ENCODE results near the gene PLD6. TPM values are rescaled to one million over a fixed set of nuclear protein-coding genes. Genes with fewer than 3 reads are reported as not detected.

The PLD6 gene
- total RNA-seq, 1 experiment from 2014 or later, result 1.2 TPM

GRCh38 chr17:17227608-17228520, 21.7 kb upstream of the PLD6 start:
- Mint-ChIP-seq H3K36me3 (peaks cover 76% of the 10 kb centered on the region), H3K4me1 (no peaks in the 10 kb centered on the region), H3K9me3 (no peaks in the 10 kb centered on the region), H3K4me3 (no peak overlapping the region), H3K27ac (no peak overlapping the region), H3K27me3 (ENCODE audit: low read depth) (no peaks in the 10 kb centered on the region)
- no peak for ATAC-seq
- POLR2A ChIA-PET, result no interaction called here
- DNase-seq (ENCODE audit: low spot score), result no peak
- CTCF ChIA-PET, result no interaction called here
- TF ChIP-seq PRDM15 (CRISPR knock-in tag; IDR thresholded peaks at IDR 0.05) (no peak), SP1 (CRISPR knock-in tag; conservative IDR thresholded peaks at IDR 0.05) (no peak), TCF7 (CRISPR knock-in tag; IDR thresholded peaks at IDR 0.05; ENCODE audit: low read depth) (no peak), NR3C1 (CRISPR knock-in tag; conservative IDR thresholded peaks at IDR 0.05; ENCODE audit: low read depth) (no peak), ZNF396 (CRISPR knock-in tag; IDR thresholded peaks at IDR 0.05; ENCODE audit: borderline replicate concordance) (no peak)
- TF ChIP-seq, protein P1, sequence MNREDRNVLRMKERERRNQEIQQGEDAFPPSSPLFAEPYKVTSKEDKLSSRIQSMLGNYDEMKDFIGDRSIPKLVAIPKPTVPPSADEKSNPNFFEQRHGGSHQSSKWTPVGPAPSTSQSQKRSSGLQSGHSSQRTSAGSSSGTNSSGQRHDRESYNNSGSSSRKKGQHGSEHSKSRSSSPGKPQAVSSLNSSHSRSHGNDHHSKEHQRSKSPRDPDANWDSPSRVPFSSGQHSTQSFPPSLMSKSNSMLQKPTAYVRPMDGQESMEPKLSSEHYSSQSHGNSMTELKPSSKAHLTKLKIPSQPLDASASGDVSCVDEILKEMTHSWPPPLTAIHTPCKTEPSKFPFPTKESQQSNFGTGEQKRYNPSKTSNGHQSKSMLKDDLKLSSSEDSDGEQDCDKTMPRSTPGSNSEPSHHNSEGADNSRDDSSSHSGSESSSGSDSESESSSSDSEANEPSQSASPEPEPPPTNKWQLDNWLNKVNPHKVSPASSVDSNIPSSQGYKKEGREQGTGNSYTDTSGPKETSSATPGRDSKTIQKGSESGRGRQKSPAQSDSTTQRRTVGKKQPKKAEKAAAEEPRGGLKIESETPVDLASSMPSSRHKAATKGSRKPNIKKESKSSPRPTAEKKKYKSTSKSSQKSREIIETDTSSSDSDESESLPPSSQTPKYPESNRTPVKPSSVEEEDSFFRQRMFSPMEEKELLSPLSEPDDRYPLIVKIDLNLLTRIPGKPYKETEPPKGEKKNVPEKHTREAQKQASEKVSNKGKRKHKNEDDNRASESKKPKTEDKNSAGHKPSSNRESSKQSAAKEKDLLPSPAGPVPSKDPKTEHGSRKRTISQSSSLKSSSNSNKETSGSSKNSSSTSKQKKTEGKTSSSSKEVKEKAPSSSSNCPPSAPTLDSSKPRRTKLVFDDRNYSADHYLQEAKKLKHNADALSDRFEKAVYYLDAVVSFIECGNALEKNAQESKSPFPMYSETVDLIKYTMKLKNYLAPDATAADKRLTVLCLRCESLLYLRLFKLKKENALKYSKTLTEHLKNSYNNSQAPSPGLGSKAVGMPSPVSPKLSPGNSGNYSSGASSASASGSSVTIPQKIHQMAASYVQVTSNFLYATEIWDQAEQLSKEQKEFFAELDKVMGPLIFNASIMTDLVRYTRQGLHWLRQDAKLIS (CRISPR knock-in tag; IDR thresholded peaks at IDR 0.05; ENCODE audit: borderline replicate concordance), result no peak

DNA sequence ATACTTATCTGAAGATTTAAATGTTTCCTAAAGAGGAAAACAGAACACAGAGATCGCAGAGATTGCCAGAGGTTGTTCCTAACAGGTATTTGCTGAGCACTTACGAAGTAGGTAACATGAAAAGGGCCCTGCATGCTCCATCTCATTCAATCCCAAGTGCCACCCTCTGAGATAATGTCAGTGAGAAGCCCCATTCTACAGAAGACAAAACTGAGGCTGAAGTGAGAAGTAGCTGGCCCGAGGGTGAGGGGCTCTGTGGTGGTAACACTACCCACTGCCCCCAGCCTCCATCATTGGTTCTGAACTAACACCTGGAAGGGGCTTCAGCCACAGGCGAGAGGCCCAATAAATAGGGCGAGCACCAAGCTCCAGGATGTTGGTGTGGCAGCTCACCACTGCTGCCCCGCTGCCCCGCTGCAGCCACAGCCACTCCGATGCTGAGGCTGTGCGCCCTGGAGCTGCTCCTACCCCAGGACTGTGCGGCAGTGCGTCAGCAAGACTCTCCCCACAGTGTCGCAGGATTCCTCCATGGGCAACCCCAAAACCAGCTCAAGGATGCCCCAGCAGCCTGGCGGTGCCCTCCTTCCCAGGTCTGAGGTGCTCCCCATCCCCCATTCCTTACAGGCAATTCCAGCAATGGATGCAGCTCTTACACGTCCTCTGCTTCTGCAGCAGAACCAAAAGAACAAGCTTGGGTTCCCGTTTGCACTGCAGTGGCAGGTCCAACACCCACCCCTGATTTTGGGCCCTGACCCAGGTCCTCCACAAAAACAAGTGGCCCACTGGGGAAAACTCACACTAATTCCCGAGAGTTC, 20.5 kb upstream of the PLD6 start:
- Mint-ChIP-seq H3K4me1 (no peaks in the 10 kb centered on the region), H3K4me3 (no peak overlapping the region), H3K27me3 (ENCODE audit: low read depth) (no peaks in the 10 kb centered on the region), H3K9me3 (no peaks in the 10 kb centered on the region), H3K27ac (no peak overlapping the region), H3K36me3 (peaks cover 79% of the 10 kb centered on the region)
- POLR2A ChIA-PET, result no interaction called here
- CTCF ChIA-PET, result interaction anchor here (1.1 kb wide), 1 partner anchor 85 kb away, joined by 3 read pairs; no protein-coding TSS in a partner anchor
- no peak for DNase-seq (ENCODE audit: low spot score)
- TF ChIP-seq ZNF317 (CRISPR knock-in tag; IDR thresholded peaks at IDR 0.05; ENCODE audit: borderline replicate concordance, low read depth) (no peak), ZNF423 (CRISPR knock-in tag; IDR thresholded peaks at IDR 0.05) (no peak), RELA (CRISPR knock-in tag; IDR thresholded peaks at IDR 0.05; ENCODE audit: borderline replicate concordance) (no peak), SMAD3 (CRISPR knock-in tag; IDR thresholded peaks at IDR 0.05; ENCODE audit: borderline replicate concordance) (no peak), ATF6 (CRISPR knock-in tag; IDR thresholded peaks at IDR 0.05) (no peak), EMX1 (CRISPR knock-in tag; IDR thresholded peaks at IDR 0.05) (no peak), TCF7 (CRISPR knock-in tag; IDR thresholded peaks at IDR 0.05; ENCODE audit: low read depth) (no peak), ZBTB21 (CRISPR knock-in tag; IDR thresholded peaks at IDR 0.05; ENCODE audit: borderline replicate concordance) (no peak)
- TF ChIP-seq, protein P2, sequence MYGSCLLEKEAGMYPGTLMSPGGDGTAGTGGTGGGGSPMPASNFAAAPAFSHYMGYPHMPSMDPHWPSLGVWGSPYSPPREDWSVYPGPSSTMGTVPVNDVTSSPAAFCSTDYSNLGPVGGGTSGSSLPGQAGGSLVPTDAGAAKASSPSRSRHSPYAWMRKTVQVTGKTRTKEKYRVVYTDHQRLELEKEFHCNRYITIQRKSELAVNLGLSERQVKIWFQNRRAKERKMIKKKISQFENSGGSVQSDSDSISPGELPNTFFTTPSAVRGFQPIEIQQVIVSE (CRISPR knock-in tag; IDR thresholded peaks at IDR 0.05; ENCODE audit: borderline replicate concordance), result no peak
- ATAC-seq, result no peak

All from WTC11 (cell line).